ENCODE measurements around the gene PRKCD. TPM values are rescaled to one million over a fixed set of nuclear protein-coding genes. Genes with fewer than 3 reads are reported as not detected.
A peak's percentile ranks its signal among the peaks of the same experiment; 100 is the strongest.

Gene PRKCD
- total RNA-seq, 1 donor from 2014 or later = 16.9 TPM

GRCh38 chr3:53234130-53234840, 73.3 kb downstream of the PRKCD start:
- ATAC-seq = no peak
- intact Hi-C loops (cut with DNase I) = no loop called here

GRCh38 chr3:53234841-53235232, 73.8 kb downstream of the PRKCD start:
- ATAC-seq (no peak), DNase-seq (ENCODE audit: missing footprints) (no peak)
- intact Hi-C loops (cut with DNase I) = loop anchor here (5.0 kb wide), 1 partner anchor 37 kb away; no protein-coding TSS in a partner anchor

More at GRCh38 chr3:53234130-53234840, 73.3 kb downstream of the PRKCD start:
- DNase-seq (ENCODE audit: missing footprints) = no peak

DNA sequence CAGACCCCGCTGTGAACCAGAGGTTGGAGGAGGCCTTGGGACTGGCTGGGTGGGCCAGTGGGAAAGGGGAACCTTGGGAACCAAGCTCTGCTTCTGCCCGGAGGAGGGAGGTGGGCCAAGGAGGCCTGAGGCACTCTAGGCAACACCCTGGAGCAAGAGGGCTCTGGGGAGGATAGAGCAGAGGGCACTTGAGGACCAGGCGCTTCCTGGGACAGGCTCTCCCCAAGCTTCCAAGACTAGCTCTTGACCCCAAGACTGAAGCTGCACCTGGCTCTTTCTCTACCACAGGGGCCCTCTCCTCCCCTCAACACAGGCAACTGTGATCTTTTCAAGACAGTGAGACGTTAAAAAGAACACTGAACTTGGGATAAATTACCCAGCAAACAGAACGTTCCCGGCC, 74.5 kb downstream of the PRKCD start:
- DNase-seq (ENCODE audit: missing footprints) (no peak), ATAC-seq (no peak)

DNA sequence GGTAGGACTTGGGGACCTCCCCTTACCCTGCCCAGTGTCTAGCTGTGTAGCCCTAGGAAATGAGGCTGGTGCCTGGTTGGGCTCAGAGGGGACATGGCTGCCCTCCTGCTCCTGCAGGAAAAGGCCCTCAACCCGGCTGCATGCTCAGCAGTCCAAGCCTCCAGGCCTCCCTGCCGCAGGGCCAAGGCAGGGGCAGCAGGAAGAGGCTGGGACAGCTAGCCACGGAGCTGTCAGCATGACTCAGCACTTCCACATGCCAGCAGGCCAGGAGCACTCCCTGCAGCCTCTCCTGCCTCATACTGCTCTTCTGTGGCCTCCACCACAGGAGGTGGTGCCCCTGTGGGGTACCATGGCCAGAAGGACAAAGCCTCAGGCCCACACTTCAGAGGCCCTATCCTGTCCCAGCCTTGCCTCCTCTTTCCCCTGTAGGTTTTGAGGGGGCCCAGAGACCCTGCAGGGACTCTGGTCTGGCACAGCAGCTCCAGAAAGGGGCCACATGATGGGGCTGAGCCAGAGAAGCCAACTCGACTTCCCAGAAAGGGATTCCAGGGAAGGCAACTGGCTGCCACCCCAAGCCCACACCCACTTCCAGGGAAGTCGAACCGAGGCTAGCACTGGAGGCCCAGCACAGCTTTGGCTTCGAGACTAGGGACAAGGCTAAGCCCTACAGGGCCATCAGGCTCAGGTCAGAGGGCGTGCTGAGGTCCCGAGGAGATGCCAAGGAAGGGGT, 75.3 kb downstream of the PRKCD start:
- ATAC-seq = peak; percentile 84
- DNase-seq (ENCODE audit: missing footprints) = peak; percentile 89
- intact Hi-C loops (cut with DNase I) = loop anchor here (5.0 kb wide), 1 partner anchor 36 kb away; no protein-coding TSS in a partner anchor

More for the DNA sequence above, 74.5 kb downstream of the PRKCD start:
- intact Hi-C loops (cut with DNase I) = loop anchor here (5.0 kb wide), 1 partner anchor 37 kb away; no protein-coding TSS in a partner anchor

- DNase-seq (ENCODE audit: missing footprints) (no peak), ATAC-seq (no peak)
- intact Hi-C loops (cut with DNase I) = loop anchor here (5.0 kb wide), 1 partner anchor 34 kb away; no protein-coding TSS in a partner anchor
Measured at GRCh38 chr3:53238051-53238850, 77.2 kb downstream of the PRKCD start.

DNA sequence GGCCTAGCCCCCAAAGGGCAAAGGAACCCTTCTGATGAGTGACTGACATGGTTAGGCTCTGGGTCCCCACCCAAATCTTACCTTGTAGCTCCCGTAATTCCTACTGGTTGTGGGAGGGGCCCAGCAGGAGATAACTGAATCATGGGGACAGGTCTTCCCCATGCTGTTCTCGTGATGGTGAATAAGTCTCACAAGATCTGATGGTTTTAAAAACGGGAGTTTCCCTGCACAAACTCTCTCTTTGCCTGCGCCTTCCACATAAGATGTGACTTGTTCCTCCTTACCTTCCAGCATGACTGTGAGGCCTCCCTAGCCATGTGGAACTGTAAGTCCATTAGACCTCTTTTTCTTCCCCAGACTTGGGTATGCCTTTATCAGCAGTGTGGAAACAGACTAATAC, 77.9 kb downstream of the PRKCD start:
- DNase-seq (ENCODE audit: missing footprints) (no peak), ATAC-seq (no peak)
- intact Hi-C loops (cut with DNase I) = loop anchor here (5.0 kb wide), 1 partner anchor 33 kb away; no protein-coding TSS in a partner anchor

GRCh38 chr3:53239800-53240199, 78.8 kb downstream of the PRKCD start:
- intact Hi-C loops (cut with DNase I) = loop anchor here (5.0 kb wide), 1 partner anchor 33 kb away; no protein-coding TSS in a partner anchor
- no peak for ATAC-seq

DNA sequence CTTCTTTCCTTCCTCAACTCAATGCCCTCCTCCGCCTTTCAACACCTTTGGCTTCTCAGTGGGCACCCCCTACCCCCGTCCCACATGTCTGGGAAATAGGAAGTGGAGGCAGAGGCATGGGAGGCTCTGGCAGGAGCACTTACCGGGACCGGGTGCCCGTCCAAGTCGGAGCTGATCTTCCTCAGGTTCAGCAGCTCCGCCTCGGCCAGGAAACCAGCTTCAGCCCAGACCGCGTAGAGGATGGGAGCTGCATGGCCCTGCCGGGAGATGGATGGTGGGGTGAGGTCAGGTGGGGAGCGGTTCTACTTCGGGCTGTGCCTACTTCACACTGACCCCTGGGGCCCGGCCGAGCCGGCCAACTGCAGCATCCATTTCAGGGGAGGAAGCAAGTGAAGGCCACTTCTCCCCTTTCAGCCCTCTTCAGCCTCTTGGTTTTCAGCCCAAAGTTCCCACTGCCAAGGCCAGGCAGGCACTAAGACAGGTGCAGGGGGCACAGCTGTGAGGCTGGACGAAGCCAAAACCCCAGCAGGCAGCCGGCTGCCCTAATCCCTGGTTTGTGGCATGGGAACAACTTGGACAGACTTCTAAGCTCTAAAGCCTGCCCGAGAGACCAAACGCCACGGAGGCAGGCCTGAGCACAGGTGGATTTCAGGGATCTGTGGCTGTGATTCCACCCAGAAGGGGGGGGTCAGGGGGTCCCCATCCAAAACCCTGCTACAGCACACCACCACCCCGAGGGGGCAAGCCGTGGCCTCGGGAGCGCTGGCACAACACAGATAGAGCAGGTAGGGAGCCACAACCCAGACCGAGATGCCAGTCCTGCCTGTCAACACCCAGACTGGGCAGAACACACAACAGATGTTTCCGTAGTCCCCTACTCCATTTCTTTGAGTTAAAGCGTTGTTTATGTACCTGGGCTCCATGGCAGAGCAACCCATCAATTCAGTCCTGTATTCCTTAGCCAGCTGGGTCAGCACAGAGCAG, 80.3 kb downstream of the PRKCD start:
- peak; percentile 8 for ATAC-seq
- no peak for DNase-seq (ENCODE audit: missing footprints)
- intact Hi-C loops (cut with DNase I) = no loop called here

More at GRCh38 chr3:53239800-53240199, 78.8 kb downstream of the PRKCD start:
- DNase-seq (ENCODE audit: missing footprints) = no peak

DNA sequence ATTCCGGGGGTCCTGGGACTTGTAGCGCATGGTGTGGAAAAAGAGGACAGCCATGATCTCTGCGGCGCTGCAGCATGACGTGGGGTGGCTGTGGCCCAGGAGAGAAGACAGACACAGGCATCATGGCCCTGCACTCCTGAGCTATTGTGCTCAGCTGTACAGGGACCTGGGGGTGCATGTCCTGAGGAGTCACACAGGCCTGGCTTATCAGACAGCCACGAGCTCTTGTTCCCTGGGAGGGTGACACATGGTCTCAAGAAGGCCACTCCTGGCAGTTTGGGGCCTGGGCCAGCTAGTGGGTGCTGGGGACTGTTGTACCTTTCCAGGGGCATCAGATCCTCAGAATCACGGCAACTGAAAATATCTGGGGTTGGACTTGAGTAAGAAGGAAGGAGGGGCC, 81.1 kb downstream of the PRKCD start:
- ATAC-seq (peak; percentile 32), DNase-seq (ENCODE audit: missing footprints) (no peak)
- intact Hi-C loops (cut with DNase I) = no loop called here

Other genes starting within 250 kb of the PRKCD start
- gene SFMBT1, start 115.1 kb upstream of the PRKCD start, total RNA-seq = 14.9 TPM
- gene RFT1, start 30.8 kb upstream of the PRKCD start, total RNA-seq = 11.0 TPM
- gene TKT, start 94.8 kb downstream of the PRKCD start, total RNA-seq = 48.1 TPM
- gene DCP1A, start 186.3 kb downstream of the PRKCD start, total RNA-seq = 17.7 TPM